Measurements from ENCODE around the gene MED13L.

DNA sequence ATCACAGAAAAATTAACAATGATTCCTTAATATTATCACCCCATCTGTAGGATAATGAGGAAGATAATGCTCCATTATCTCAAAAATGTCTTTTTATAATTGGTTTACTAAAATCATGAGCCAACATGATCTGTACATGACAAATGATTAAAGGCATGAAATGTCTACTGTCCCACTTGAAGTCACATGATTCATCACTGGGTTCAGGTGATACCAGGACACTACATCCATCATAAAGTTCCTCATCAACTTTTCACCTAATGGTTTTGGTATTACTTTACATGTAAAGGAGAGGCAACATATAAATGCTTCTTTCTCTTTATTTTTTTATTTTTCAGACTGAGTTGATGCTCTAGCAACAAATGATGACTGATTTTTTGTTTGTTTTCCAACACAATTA, 313.3 kb downstream of the MED13L start:
- TF ChIP-seq NR2F2 (IDR thresholded peaks at IDR 0.05) (no peak), JUND (IDR thresholded peaks at IDR 0.05) (no peak), GABPA (IDR thresholded peaks at IDR 0.05 in 1 of 2, conservative IDR thresholded peaks at IDR 0.05 in 1 of 2) (no peak), TAF1 (conservative IDR thresholded peaks at IDR 0.05) (no peak), EGR1 (IDR thresholded peaks at IDR 0.05; ENCODE audit: low read depth in 2 of 2) (no peak), RAD21 (IDR thresholded peaks at IDR 0.05) (no peak), SP1 (IDR thresholded peaks at IDR 0.05) (no peak), YY1 (IDR thresholded peaks at IDR 0.05) (no peak), RXRA (IDR thresholded peaks at IDR 0.05) (no peak)
- TF ChIP-seq, protein P1, sequence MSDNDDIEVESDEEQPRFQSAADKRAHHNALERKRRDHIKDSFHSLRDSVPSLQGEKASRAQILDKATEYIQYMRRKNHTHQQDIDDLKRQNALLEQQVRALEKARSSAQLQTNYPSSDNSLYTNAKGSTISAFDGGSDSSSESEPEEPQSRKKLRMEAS (IDR thresholded peaks at IDR 0.05), result no peak
- TF ChIP-seq, protein P2, sequence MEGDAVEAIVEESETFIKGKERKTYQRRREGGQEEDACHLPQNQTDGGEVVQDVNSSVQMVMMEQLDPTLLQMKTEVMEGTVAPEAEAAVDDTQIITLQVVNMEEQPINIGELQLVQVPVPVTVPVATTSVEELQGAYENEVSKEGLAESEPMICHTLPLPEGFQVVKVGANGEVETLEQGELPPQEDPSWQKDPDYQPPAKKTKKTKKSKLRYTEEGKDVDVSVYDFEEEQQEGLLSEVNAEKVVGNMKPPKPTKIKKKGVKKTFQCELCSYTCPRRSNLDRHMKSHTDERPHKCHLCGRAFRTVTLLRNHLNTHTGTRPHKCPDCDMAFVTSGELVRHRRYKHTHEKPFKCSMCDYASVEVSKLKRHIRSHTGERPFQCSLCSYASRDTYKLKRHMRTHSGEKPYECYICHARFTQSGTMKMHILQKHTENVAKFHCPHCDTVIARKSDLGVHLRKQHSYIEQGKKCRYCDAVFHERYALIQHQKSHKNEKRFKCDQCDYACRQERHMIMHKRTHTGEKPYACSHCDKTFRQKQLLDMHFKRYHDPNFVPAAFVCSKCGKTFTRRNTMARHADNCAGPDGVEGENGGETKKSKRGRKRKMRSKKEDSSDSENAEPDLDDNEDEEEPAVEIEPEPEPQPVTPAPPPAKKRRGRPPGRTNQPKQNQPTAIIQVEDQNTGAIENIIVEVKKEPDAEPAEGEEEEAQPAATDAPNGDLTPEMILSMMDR (IDR thresholded peaks at IDR 0.05; ENCODE audit: low read depth, low read length, missing input control), result no peak
- TF ChIP-seq, protein P3, sequence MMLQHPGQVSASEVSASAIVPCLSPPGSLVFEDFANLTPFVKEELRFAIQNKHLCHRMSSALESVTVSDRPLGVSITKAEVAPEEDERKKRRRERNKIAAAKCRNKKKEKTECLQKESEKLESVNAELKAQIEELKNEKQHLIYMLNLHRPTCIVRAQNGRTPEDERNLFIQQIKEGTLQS (IDR thresholded peaks at IDR 0.05), result no peak
- TF ChIP-seq, protein P4, sequence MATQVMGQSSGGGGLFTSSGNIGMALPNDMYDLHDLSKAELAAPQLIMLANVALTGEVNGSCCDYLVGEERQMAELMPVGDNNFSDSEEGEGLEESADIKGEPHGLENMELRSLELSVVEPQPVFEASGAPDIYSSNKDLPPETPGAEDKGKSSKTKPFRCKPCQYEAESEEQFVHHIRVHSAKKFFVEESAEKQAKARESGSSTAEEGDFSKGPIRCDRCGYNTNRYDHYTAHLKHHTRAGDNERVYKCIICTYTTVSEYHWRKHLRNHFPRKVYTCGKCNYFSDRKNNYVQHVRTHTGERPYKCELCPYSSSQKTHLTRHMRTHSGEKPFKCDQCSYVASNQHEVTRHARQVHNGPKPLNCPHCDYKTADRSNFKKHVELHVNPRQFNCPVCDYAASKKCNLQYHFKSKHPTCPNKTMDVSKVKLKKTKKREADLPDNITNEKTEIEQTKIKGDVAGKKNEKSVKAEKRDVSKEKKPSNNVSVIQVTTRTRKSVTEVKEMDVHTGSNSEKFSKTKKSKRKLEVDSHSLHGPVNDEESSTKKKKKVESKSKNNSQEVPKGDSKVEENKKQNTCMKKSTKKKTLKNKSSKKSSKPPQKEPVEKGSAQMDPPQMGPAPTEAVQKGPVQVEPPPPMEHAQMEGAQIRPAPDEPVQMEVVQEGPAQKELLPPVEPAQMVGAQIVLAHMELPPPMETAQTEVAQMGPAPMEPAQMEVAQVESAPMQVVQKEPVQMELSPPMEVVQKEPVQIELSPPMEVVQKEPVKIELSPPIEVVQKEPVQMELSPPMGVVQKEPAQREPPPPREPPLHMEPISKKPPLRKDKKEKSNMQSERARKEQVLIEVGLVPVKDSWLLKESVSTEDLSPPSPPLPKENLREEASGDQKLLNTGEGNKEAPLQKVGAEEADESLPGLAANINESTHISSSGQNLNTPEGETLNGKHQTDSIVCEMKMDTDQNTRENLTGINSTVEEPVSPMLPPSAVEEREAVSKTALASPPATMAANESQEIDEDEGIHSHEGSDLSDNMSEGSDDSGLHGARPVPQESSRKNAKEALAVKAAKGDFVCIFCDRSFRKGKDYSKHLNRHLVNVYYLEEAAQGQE (IDR thresholded peaks at IDR 0.05), result no peak
